Effector memory CD4-positive, alpha-beta T cell (primary cell): Measurements from ENCODE around the gene DEGS1.
"Not testable (repeated sequence)": the region's sequence is repeated elsewhere in the genome, so short reads cannot be mapped to it uniquely, and the experiment has no call there.

Experiments used
- DNase-seq, 3 donors: peaks; one replicate each; pipeline ENCODE4 v3.0.0-alpha.2; 2020
- H3K27ac ChIP-seq: 2 replicates; pipeline ENCODE4 v1.7.0; 2013; ENCODE audit warnings: mild to moderate bottlenecking, low read length, moderate library complexity; ENCODE audit not compliant: insufficient read depth, poor library complexity, severe bottlenecking
- H3K27me3 ChIP-seq: replicated peaks from 2 replicates; pipeline ENCODE4 v1.7.0; 2013; ENCODE audit warnings: mild to moderate bottlenecking, low read length; ENCODE audit not compliant: insufficient read depth, control insufficient read depth, poor library complexity, severe bottlenecking
- H3K36me3 ChIP-seq: 2 replicates; pipeline ENCODE4 v1.7.0; 2013; ENCODE audit warnings: mild to moderate bottlenecking, low read length, moderate library complexity; ENCODE audit not compliant: control insufficient read depth, insufficient read depth
- H3K4me1 ChIP-seq: 2 replicates; pipeline ENCODE4 v1.7.0; 2013; ENCODE audit warnings: low read length, mild to moderate bottlenecking; ENCODE audit not compliant: control insufficient read depth, insufficient read depth, poor library complexity, severe bottlenecking
- H3K4me3 ChIP-seq: 2 replicates; pipeline ENCODE4 v1.7.0; 2013; ENCODE audit warnings: low read length, low read depth, mild to moderate bottlenecking; ENCODE audit not compliant: insufficient read depth, poor library complexity, severe bottlenecking
- H3K9me3 ChIP-seq: 2 replicates; pipeline ENCODE4 v1.7.0; 2013; ENCODE audit warnings: mild to moderate bottlenecking, low read length, moderate library complexity; ENCODE audit not compliant: control insufficient read depth

The DEGS1 gene

GRCh38 chr1:224193319-224193966 is 10.4 kb downstream of the DEGS1 start:
- Histone ChIP-seq H3K4me1 (no peaks in the 10 kb centered on the region), H3K4me3 (no peak overlapping the region), H3K27me3 (no peaks in the 10 kb centered on the region), H3K27ac (no peak overlapping the region), H3K9me3 (no peaks in the 10 kb centered on the region), H3K36me3 (peaks cover 14% of the 10 kb centered on the region)
- no peak for DNase-seq

DNA sequence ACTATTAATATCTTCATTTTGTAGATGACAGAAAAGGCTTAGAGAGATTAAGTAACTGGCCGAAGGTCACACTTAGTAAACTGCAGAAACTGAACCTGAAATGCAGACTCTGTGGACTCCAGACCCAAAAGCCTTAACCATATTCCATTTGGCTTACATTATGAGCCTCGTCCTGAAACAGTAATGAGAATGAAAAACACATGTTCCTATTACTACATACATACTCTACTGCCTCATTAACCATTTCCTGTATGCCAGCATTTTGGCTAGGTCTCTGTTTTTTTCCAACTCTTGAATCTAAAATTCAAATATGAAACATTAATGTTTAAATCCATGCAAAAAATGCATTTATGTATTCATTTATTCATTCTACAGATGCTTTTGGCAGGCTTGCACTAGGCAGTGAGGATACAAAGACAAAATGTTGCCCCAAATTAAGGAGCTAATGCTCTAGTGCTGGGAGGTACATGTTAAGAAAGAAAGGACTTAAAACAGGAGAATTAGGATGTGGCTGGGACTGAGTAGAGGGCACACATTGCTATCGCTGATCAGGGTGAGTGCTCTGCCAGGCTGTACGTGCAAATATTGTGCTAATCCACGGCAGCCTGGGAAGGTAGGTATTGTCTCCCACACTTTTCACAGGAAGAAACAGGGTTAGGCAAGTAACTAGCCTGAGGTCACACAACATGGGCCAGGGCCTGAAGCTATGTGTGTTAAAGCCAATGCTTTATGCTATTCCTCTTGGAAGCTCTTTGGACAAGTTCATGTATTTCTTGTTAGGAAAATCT is 14.0 kb downstream of the DEGS1 start:
- H3K4me1 ChIP-seq, result no peaks in the 10 kb centered on the region
- no peaks in the 10 kb centered on the region for H3K9me3 ChIP-seq
- H3K27ac ChIP-seq, result no peak overlapping the region
- H3K36me3 ChIP-seq, result peaks cover 7% of the 10 kb centered on the region
- H3K4me3 ChIP-seq, result no peak overlapping the region
- no peak for DNase-seq
- H3K27me3 ChIP-seq, result no peaks in the 10 kb centered on the region

- Histone ChIP-seq H3K27ac (no peak overlapping the region), H3K4me1 (no peaks in the 10 kb centered on the region), H3K27me3 (no peaks in the 10 kb centered on the region), H3K36me3 (no peaks in the 10 kb centered on the region), H3K9me3 (no peaks in the 10 kb centered on the region), H3K4me3 (no peak overlapping the region)
- DNase-seq, result no peak
These were observed 15.5 kb downstream of the DEGS1 start for GRCh38 chr1:224198572-224198971.

DNA sequence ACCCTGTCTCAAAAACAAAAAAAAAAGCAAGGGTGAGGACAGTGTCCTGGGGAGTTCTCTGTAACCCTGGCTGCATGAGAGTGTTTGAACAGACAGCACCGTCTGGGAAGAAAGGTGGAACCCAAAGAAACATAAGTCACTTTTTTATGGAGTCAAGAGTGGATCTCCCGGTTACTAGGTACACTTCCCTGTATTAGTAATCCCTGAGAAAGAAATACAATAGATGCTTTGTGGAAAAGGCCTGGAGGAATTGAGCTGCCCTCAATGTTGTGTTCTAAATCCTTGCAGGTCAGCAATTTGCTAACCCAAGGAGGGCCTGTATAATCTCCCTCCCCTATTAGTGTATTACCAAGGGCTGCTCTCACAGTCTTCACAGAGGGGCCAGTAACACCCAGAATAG is 16.6 kb downstream of the DEGS1 start:
- Histone ChIP-seq H3K27me3 (no peaks in the 10 kb centered on the region), H3K4me3 (no peak overlapping the region), H3K9me3 (no peaks in the 10 kb centered on the region), H3K27ac (no peak overlapping the region), H3K4me1 (no peaks in the 10 kb centered on the region), H3K36me3 (no peaks in the 10 kb centered on the region)
- no peak for DNase-seq

- H3K27ac ChIP-seq, result no peak overlapping the region
- H3K36me3 ChIP-seq, result no peaks in the 10 kb centered on the region
- H3K9me3 ChIP-seq, result no peaks in the 10 kb centered on the region
- H3K27me3 ChIP-seq, result no peaks in the 10 kb centered on the region
- no peaks in the 10 kb centered on the region for H3K4me1 ChIP-seq
- DNase-seq, result no peak
- no peak overlapping the region for H3K4me3 ChIP-seq
These were observed 18.3 kb downstream of the DEGS1 start for GRCh38 chr1:224201383-224201782.

- Histone ChIP-seq H3K36me3 (no peaks in the 10 kb centered on the region), H3K9me3 (no peaks in the 10 kb centered on the region), H3K4me3 (no peak overlapping the region), H3K27ac (no peak overlapping the region), H3K4me1 (no peaks in the 10 kb centered on the region), H3K27me3 (no peaks in the 10 kb centered on the region)
- no peak for DNase-seq
These were observed 18.8 kb downstream of the DEGS1 start for GRCh38 chr1:224201853-224202252.

DNA sequence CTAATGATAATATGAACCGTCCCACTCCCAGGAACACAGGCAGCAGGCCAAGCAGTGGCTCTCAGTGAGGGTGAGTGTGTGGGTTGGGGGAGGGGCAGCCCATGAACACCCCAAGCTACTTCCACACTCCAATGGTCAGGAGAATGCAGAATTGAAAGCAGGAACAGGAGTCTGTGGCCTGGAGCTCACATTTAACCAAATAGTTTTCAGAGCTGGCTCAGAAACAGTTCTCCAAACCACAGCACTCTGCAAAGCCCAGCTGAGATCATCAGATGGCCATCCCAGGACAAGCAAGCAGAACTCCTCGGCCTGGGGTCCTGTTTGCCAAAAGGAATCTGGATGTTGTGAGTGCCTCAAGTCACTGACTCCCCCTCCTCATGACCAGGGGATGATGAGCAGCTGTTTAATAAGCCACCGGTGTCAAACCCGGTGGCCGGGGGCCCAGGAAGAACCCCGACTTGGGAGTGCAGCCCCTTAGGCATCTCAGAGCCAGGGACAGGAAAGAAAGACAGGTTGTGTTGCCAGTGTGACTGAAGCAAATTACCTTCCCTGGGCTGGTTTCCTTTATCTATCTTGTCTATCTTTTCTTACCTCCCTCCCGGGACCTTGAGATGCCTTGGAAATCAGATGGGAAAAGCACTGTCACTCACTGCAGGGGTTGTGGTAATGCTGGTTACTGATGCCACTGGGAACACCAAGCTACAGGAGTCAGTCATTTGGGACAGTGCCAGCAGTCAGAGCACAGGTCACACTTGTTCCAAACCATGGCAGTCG is 20.4 kb downstream of the DEGS1 start:
- Histone ChIP-seq H3K9me3 (no peaks in the 10 kb centered on the region), H3K27ac (no peak overlapping the region), H3K4me3 (no peak overlapping the region), H3K27me3 (no peaks in the 10 kb centered on the region), H3K4me1 (no peaks in the 10 kb centered on the region), H3K36me3 (no peaks in the 10 kb centered on the region)
- DNase-seq, result no peak

DNA sequence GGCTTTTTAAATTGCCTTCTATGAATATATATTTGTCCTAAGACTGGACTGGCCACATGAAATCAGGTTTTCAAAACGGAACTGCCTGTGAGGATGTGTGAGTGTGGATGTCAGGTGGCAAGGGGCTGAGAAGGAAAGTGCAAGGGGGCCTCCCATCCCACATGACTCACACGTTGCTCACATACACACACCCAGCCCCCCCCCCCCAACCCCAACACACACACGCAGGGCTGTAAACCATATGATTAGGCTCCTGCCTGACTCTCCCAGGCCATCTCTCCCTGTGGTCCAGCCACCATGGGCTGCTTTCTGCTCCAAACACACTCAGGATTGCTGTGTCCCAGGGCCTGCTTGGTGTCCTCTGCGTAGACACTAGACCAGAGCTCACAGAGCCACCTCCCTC is 22.4 kb downstream of the DEGS1 start:
- H3K27ac ChIP-seq, result no peak overlapping the region
- no peaks in the 10 kb centered on the region for H3K9me3 ChIP-seq
- H3K27me3 ChIP-seq, result no peaks in the 10 kb centered on the region
- DNase-seq, result no peak
- H3K4me3 ChIP-seq, result no peak overlapping the region
- no peaks in the 10 kb centered on the region for H3K36me3 ChIP-seq
- no peaks in the 10 kb centered on the region for H3K4me1 ChIP-seq

GRCh38 chr1:224205931-224206538 is 23.0 kb downstream of the DEGS1 start:
- H3K27me3 ChIP-seq, H3K27ac ChIP-seq, H3K36me3 ChIP-seq, H3K9me3 ChIP-seq, H3K4me3 ChIP-seq, DNase-seq, H3K4me1 ChIP-seq: not testable (repeated sequence)
